Activated CD4-positive, CD25-positive, alpha-beta regulatory T cell treated with anti-CD3 and anti-CD28 coated beads, Interleukin-2, amount 50 U/mL, for 16 hours (primary cell): ENCODE data around the gene RBBP4.
"Not testable (repeated sequence)": the region's sequence is repeated elsewhere in the genome, so short reads cannot be mapped to it uniquely, and the experiment has no call there.

Experiments used
- DNase-seq: peaks from one replicate; pipeline ENCODE4 v3.0.0-alpha.2; 2020; ENCODE audit warnings: low read depth, low spot score

The RBBP4 gene

GRCh38 chr1:32639489-32640075, 11.4 kb upstream of the RBBP4 start:
- DNase-seq, result no peak

DNA sequence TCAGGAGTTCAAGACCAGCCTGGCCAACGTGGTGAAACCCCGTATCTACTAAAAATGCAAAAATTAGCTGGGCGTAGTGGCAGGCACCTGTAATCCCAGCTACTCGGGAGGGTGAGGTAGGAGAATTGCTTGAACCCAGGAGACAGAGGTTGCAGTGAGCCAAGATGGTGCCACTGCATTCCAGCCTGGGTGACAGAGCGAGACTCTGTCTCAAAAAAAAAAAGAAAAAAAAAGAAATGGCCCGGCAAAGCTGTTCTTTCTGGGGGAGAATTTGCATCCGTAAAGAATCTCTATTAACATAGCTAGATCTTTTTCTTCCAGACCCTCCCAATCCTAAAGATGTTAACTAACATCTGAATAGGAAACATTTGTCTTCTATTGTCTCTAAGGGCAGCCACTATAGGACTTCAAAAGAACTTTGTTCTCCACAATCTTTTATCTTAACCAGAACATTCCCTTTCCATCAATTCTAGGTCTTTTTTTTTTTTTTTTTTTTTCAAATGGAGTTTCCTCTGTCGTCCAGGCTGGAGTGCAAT, 8.6 kb upstream of the RBBP4 start:
- not testable (repeated sequence) for DNase-seq

GRCh38 chr1:32644426-32644825, 6.6 kb upstream of the RBBP4 start:
- no peak for DNase-seq

DNA sequence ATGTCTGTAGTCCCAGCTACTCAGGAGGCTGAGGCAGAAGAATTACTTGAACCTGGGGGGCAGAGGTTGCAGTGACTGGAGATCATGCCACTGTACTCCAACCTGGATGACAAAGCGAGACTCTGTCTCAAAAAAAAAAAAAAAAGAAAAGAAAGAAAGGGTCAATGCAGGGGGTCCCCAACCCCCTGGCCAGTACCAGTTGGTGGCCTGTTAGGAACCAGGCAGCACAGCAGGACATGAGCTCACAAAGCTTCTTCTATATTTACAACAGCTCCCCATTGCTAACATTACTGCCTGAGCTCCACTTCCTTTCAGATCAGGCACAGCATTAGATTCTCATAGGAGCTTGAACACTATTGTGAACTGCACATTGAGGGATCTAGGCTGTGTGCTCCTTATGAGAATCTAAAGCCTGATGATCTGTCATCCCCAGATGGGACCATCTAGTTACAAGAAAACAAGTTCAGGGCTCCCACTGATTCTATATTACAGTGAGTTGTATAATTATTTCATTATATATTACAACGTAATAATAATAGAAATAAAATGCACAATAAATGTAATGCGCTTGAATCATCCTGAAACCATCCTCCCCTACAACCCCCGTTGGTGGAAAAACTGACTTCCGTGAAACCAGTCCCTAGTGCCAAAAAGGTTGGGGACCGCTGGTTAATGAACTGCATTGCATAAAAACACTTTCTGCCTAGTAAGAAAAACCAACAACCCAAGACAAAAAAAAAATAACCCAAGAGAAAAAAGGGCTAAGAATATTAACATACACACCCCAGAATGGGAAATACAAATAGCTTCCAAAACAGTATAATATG, 3.5 kb upstream of the RBBP4 start:
- DNase-seq, result no peak

DNA sequence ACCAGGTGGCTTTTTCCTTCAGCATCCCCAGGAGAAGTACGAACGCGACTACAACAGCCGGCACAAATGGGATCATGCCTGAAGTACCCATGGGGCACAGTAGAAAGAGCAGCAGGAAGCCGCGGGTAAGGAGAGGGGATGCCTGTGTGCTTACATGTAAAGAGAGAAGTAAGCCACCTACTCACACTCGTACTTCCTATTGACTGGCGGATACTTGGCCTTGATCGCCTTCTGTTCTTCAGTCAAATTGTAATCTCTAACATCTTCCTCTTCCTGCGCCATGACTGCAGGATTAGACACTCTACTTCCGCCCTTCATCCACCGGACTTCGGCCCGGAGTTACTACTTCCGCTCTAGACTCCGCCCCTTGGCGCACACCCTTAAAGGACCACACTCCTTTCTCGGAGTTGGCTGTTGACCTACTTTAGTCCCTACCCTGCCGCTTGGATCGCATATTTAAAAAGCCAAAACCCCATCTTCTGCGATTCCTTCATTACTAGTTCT, 708 bp upstream of the RBBP4 start, which contains the start of gene ZBTB8OS:
ZBTB8OS (minus strand) TSS at position 303 of the 504 bp plus-strand sequence; CDS start at position 282, 21 bp downstream.
- peak; percentile 78 for DNase-seq

DNA sequence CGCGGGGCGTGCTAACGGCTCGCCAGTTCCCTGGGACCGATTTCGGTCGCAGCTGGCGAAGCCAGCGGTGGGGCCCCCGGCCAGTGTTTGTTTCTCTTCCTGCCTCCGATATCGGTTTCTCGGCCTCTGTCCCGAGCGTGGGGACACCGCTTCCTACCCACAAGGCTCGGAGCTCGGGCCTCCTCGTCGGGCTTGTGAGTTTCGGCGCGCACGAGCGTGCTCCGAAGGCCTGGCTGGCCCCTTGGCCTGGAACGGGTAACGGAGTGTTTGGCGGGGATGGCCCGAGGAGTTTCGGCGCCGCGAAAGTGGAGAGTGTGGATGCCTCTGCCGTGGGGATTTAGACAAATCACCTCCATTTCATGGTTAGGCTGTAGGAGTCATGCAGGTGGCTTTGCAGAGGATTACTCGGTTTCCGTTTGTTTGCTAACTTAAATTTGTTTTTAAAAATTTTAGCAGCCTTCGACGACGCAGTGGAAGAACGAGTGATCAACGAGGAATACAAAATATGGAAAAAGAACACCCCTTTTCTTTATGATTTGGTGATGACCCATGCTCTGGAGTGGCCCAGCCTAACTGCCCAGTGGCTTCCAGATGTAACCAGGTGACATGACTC, 559 bp downstream of the RBBP4 start:
- no peak for DNase-seq

DNA sequence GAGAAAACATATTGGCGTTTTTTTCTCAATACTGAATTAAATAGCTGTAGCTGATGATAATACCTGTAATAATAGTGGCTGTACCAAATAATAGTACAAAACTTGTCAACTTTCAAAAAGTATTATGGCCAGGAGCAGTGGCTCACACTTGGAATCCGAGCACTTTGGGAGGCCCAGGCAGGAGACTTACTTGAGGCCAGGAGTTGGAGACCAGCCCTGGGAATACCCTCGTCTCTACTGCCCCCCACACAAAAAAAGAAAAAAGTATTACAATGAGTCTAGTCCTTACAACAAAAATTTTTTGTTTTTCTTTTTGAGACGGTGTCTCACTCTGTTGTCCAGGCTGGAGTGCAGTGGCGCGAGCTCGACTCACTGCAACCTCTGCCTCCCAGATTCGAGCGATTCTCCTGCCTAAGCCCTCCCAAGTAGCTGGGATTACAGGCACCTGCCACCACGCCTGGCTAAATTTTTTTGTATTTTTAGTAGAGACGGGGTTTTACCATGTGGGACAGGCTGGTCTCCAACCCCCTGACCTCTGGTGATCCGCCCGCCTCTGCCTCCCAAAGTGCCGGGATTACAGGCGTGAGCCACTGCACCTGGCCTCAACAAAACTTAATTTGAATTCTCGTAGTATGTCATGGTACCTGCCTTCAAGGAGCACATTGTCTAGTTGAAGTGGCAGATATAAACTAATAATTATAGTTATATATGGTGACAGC, 1.4 kb downstream of the RBBP4 start:
- no peak for DNase-seq

DNA sequence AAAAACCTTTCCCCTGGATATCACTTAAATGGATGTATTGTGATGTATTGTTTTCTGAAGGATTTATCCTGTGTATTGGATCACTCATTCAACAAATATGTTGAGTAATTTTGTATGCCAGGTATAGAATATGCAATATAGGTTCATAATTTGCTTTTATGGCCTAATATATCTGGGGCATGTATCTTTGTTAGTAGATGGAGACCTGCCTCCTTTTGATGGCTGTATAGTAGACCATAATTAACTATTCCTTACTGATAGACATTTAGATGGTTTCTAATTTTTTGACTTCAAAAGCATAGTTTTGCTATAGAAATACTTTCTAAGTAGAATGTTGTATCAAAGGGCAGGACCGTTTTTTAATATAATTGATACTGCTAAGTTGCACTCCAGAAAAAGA, 8.6 kb downstream of the RBBP4 start:
- DNase-seq, result no peak

DNA sequence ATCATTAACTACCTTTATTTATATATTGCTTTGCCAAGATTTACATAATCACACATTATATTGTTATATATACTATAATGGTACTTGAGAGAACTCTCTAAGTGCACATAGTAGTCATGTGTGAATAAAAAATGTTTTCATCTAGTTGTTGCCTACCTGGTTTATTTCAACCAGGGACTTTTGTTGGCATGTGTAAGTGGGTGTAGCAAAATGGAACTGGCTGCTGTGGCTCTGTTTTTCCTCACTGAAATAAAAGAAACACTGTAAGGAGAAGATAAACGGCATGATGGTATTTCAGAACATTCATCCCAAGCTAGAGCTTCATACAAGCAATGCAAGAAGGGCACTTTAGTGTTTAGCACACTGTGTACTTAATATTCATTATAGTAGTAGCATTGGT, 14.9 kb downstream of the RBBP4 start:
- no peak for DNase-seq

DNA sequence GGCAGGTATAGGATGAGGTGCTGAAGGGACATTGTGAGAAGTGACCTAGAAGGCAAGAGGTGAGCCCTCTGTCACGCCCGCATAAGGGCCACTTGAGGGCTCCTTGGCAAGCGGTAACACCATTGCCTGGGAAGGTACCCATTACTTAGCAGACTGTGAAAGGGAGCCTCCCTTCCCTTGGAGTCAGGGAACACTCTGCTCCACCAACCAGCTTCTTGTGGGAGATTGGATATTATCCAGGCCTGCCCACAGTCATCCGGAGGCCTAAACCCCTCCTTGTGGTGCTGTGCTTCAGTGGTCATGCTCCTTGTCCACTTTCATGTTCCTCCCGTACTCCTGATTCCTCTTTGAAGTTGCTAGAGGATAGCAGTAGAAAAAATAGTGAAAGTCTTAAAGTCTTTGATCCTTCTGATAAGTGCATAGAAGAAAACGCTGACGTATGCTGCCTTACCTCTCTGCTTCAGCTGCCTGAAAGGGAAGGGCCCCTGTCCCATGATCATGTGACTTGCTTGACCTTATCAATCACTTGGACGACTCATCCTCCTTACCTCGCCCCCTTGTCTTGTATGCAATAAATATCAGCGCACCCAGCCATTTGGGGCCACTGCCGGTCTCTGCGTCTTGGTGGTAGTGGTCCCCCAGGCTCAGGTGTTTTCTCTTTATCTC, 16.0 kb downstream of the RBBP4 start:
- DNase-seq, result no peak

DNA sequence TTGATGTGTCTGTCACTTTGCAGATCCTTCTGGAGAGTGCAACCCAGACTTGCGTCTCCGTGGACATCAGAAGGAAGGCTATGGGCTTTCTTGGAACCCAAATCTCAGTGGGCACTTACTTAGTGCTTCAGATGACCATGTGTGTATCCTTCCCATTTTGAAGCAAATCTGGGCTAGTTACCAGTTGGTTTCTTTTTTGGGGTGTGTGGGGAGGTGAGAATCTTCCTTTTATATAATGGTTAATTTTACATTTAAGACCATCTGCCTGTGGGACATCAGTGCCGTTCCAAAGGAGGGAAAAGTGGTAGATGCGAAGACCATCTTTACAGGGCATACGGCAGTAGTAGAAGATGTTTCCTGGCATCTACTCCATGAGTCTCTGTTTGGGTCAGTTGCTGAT, 17.7 kb downstream of the RBBP4 start:
- not testable (repeated sequence) for DNase-seq

DNA sequence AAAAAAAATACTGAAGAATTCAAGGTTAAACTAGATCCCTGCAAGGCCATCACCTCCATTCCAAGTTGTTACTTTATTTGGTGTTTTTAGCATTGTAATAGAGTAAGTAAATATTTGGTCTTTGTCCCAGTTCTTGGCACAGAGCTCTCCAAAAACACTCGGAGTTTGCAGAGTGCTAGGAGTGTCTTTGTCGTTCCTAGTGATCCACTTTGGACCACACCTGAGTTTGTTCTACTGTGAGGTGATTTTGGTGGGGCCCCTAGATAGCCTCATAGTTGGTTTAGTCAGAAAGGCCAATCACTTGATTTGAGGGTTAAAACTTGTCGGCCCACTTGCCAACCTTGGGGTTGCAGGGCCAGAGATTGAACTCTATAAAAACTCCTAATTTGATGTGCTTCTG, 25.9 kb downstream of the RBBP4 start:
- DNase-seq, result no peak

DNA sequence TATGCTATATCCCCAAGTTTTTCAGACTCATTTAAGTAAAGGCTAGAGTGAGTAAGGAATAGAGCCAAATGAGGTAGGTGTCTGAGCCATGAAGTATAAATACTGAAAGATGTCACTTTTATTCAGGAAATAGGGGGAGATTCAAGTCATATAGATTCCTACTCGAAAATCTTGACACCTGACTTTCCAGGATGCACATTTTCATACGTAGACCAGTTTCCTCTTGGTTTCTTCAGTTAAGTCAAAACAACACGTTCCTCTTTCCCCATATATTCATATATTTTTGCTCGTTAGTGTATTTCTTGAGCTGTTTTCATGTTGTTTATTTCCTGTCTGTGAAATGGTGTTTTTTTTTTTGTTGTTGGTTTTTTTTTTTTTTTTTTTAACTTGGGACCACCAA, 29.0 kb downstream of the RBBP4 start:
- not testable (repeated sequence) for DNase-seq

DNA sequence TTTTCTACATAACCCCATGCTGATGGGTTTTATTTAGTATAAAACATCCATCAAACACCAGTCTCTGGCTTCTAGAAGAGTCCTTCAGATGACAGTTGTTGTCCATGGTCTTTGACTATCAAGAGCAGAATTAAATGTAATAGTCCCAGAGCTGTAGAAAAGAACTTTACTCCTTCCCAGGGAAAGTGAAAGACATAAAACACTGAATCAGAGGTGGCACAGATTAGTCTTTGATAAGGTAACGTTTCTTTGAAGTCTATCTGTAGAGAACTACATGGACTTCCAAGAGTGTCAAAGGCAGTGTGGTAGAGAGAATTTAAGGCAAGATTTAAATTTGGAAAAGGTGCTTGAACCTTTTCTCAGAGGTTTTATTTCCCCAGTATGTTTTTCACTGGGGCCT, 29.6 kb downstream of the RBBP4 start:
- no peak for DNase-seq

- DNase-seq, result no peak
Measured at GRCh38 chr1:32681509-32681908, 30.5 kb downstream of the RBBP4 start.

- no peak for DNase-seq
Measured at GRCh38 chr1:32681999-32682398, 31.0 kb downstream of the RBBP4 start.

- DNase-seq, result no peak
Measured at GRCh38 chr1:32683397-32683796, 32.4 kb downstream of the RBBP4 start.

DNA sequence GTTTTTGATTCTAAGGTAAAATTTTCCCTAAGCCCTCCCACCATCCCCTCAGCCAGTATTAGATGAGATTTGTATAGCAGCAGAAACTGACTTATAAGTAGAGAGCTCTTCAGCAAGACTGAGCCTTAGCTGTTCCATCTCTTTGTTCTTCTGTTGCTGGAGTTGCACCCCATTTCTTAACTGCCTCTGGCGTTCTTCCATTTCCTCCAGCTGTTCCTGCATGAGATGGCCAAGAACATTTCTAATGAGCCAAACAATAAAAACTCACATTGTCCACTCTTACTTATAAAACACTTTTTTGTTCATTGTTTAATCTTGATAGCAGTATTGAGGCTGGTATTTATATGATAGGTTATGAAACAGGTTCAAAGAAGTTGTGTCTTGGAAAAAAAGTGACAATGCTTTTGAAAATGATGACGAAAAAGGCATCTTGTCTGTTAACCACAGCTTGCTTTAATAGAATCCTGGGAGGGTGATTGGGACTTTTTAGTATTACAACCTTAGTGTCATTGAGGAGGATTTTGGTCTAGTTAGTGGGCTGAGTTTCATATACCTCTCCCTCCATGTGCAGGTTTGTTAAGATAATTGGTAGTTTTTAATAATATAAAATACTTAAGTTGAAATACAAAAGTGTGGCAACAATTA, 33.3 kb downstream of the RBBP4 start:
- no peak for DNase-seq

- DNase-seq, result no peak
Measured at GRCh38 chr1:32685498-32685897, 34.5 kb downstream of the RBBP4 start.

GRCh38 chr1:32686387-32686786, 35.4 kb downstream of the RBBP4 start:
- no peak for DNase-seq
